ENCODE data around the gene ZSCAN2.
"Not testable (repeated sequence)": the region's sequence is repeated elsewhere in the genome, so short reads cannot be mapped to it uniquely, and the experiment has no call there.

- TF ChIP-seq, protein P1, sequence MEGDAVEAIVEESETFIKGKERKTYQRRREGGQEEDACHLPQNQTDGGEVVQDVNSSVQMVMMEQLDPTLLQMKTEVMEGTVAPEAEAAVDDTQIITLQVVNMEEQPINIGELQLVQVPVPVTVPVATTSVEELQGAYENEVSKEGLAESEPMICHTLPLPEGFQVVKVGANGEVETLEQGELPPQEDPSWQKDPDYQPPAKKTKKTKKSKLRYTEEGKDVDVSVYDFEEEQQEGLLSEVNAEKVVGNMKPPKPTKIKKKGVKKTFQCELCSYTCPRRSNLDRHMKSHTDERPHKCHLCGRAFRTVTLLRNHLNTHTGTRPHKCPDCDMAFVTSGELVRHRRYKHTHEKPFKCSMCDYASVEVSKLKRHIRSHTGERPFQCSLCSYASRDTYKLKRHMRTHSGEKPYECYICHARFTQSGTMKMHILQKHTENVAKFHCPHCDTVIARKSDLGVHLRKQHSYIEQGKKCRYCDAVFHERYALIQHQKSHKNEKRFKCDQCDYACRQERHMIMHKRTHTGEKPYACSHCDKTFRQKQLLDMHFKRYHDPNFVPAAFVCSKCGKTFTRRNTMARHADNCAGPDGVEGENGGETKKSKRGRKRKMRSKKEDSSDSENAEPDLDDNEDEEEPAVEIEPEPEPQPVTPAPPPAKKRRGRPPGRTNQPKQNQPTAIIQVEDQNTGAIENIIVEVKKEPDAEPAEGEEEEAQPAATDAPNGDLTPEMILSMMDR (conservative IDR thresholded peaks at IDR 0.05): not testable (repeated sequence)
- TF ChIP-seq EZH2 (IDR thresholded peaks at IDR 0.05; ENCODE audit: low read depth): not testable (repeated sequence)
Observed at GRCh38 chr15:84641871-84642270, 41.1 kb downstream of the ZSCAN2 start.
